Upper lobe of right lung (tissue), 1 donor: ENCODE results near the gene CDK6. TPM values are rescaled to one million over a fixed set of nuclear protein-coding genes. Genes with fewer than 3 reads are reported as not detected.

ENCODE experiments used
- ATAC-seq: fragments of 200-7000 bp; cut with Tn5 transposase; one replicate; pipeline ENCODE4 v1.9.1; 2020; ENCODE audit warnings: mild to moderate bottlenecking, moderate library complexity
- DNase-seq: peaks from one replicate; pipeline ENCODE4 v3.0.0-alpha.2; 2020
- H3K27ac ChIP-seq: fragments of 200-600 bp; one replicate; pipeline ENCODE4 v1.8.0; 2022
- H3K27me3 ChIP-seq: fragments of 200-600 bp; one replicate; pipeline ENCODE4 v1.8.0; 2022; ENCODE audit warnings: mild to moderate bottlenecking
- H3K36me3 ChIP-seq: fragments of 200-600 bp; one replicate; pipeline ENCODE4 v1.8.0; 2022
- H3K4me1 ChIP-seq: fragments of 200-600 bp; one replicate; pipeline ENCODE4 v1.8.0; 2022
- H3K4me3 ChIP-seq: fragments of 200-600 bp; one replicate; pipeline ENCODE4 v1.8.0; 2022; ENCODE audit warnings: mild to moderate bottlenecking
- H3K9me3 ChIP-seq: fragments of 200-600 bp; one replicate; pipeline ENCODE4 v1.8.0; 2022
- CTCF ChIP-seq: fragments of 200-600 bp; IDR thresholded peaks from one replicate; pipeline ENCODE4 v1.8.0; 2022; ENCODE audit warnings: antibody characterized with exemption
- intact Hi-C: fragments of 100-400 bp; cut with DNase I; formaldehyde crosslinking; loops from one replicate; pipeline ENCODE4 v1.11.0; 2022
- total RNA-seq: library from RNA; stranded (reverse); fragmentation: NEBNext Ultra II Directional; extraction: Animal tissue kit (Norgen Biotek cat#: 25700); gene quantifications from one replicate; pipeline ENCODE4 v1.2.1, GENCODE V29; 2021
- donor health status: DM: no; HTN: yes; CAD: no; lungs with severe emphysema.

Gene CDK6
- total RNA-seq, 1 donor from 2014 or later: 22.4 TPM

GRCh38 chr7:92720604-92721350 is 115.6 kb downstream of the CDK6 start:
- Histone ChIP-seq H3K9me3 (no peaks in the 10 kb centered on the region), H3K36me3 (no peaks in the 10 kb centered on the region), H3K27ac (no peak overlapping the region), H3K4me3 (no peak overlapping the region), H3K27me3 (no peaks in the 10 kb centered on the region), H3K4me1 (peaks cover 21% of the 10 kb centered on the region)
- no peak for ATAC-seq
- TF ChIP-seq CTCF: no peak
- intact Hi-C loops: no loop called here
- no peak for DNase-seq

GRCh38 chr7:92717993-92718716 is 118.2 kb downstream of the CDK6 start:
- DNase-seq (no peak), ATAC-seq (peak; percentile 91)
- intact Hi-C loops: loop anchor here (10.0 kb wide), 1 partner anchor 117 kb away; the partner anchor contains the start of gene CDK6

GRCh38 chr7:92717623-92717992 is 118.8 kb downstream of the CDK6 start:
- H3K9me3 ChIP-seq: no peaks in the 10 kb centered on the region
- ATAC-seq: no peak
- no peaks in the 10 kb centered on the region for H3K36me3 ChIP-seq
- no peak for DNase-seq
- peaks cover 8% of the 10 kb centered on the region for H3K4me1 ChIP-seq
- intact Hi-C loops: loop anchor here (10.0 kb wide), 1 partner anchor 117 kb away; the partner anchor contains the start of gene CDK6
- no peak for TF ChIP-seq CTCF
- peak overlapping the region; percentile 46 for H3K4me3 ChIP-seq
- H3K27ac ChIP-seq: peak overlapping the region; percentile 91
- no peaks in the 10 kb centered on the region for H3K27me3 ChIP-seq

More at GRCh38 chr7:92717993-92718716, 118.2 kb downstream of the CDK6 start:
- Histone ChIP-seq H3K27ac (peak overlapping the region; percentile 91), H3K27me3 (no peaks in the 10 kb centered on the region), H3K4me3 (peak overlapping the region; percentile 46), H3K4me1 (peaks cover 14% of the 10 kb centered on the region), H3K9me3 (no peaks in the 10 kb centered on the region), H3K36me3 (no peaks in the 10 kb centered on the region)
- TF ChIP-seq CTCF: no peak

GRCh38 chr7:92716825-92717580 is 119.4 kb downstream of the CDK6 start:
- intact Hi-C loops: loop anchor here (10.0 kb wide), 1 partner anchor 118 kb away; the partner anchor contains the start of gene CDK6
- DNase-seq: no peak
- H3K4me3 ChIP-seq: peak overlapping the region; percentile 46

More at GRCh38 chr7:92716825-92717580, 119.4 kb downstream of the CDK6 start:
- Histone ChIP-seq H3K4me1 (peaks cover 5% of the 10 kb centered on the region), H3K9me3 (no peaks in the 10 kb centered on the region), H3K27me3 (no peaks in the 10 kb centered on the region), H3K36me3 (no peaks in the 10 kb centered on the region), H3K27ac (peak overlapping the region; percentile 91)
- ATAC-seq: no peak
- no peak for TF ChIP-seq CTCF
